ENCODE results near the gene ELFN1.

Gene ELFN1

GRCh38 chr7:1745018-1745532 is 75.0 kb downstream of the ELFN1 start:
- DNase-seq: no peak

- DNase-seq: no peak
Measured at GRCh38 chr7:1745576-1746490, 75.8 kb downstream of the ELFN1 start.

GRCh38 chr7:1746491-1746975 is 76.5 kb downstream of the ELFN1 start:
- DNase-seq: no peak

- no peak for DNase-seq
Measured at GRCh38 chr7:1747004-1747801, 77.1 kb downstream of the ELFN1 start.

- DNase-seq: no peak
Measured at GRCh38 chr7:1748076-1748838, 78.2 kb downstream of the ELFN1 start.

GRCh38 chr7:1748839-1749173 is 78.7 kb downstream of the ELFN1 start:
- DNase-seq: no peak

- DNase-seq: no peak
Measured at GRCh38 chr7:1749351-1749863, 79.3 kb downstream of the ELFN1 start.

GRCh38 chr7:1749864-1750466 is 79.9 kb downstream of the ELFN1 start:
- no peak for DNase-seq

- DNase-seq: no peak
Measured at GRCh38 chr7:1750541-1751021, 80.5 kb downstream of the ELFN1 start.

GRCh38 chr7:1752111-1752510 is 82.0 kb downstream of the ELFN1 start:
- DNase-seq: no peak

GRCh38 chr7:1752771-1753563 is 82.9 kb downstream of the ELFN1 start:
- no peak for DNase-seq

- DNase-seq: no peak
Measured at GRCh38 chr7:1753564-1753867, 83.4 kb downstream of the ELFN1 start.

GRCh38 chr7:1754345-1754908 is 84.3 kb downstream of the ELFN1 start:
- DNase-seq: no peak

GRCh38 chr7:1755783-1756625 is 85.9 kb downstream of the ELFN1 start:
- no peak for DNase-seq

GRCh38 chr7:1757601-1758000 is 87.5 kb downstream of the ELFN1 start:
- DNase-seq: no peak

- no peak for DNase-seq
Measured at GRCh38 chr7:1758028-1758858, 88.2 kb downstream of the ELFN1 start.

GRCh38 chr7:1758859-1759521 is 88.9 kb downstream of the ELFN1 start:
- no peak for DNase-seq

GRCh38 chr7:1761097-1761496 is 91.0 kb downstream of the ELFN1 start:
- no peak for DNase-seq

GRCh38 chr7:1761774-1762173 is 91.7 kb downstream of the ELFN1 start:
- DNase-seq: no peak
